Hepatocyte (in vitro differentiated cells): ENCODE measurements around the gene SST.

Source experiments
- EZH2phosphoT487 ChIP-seq: fragments of 200-600 bp; sonication (generic); IDR thresholded peaks from one replicate; pipeline ENCODE4 v1.6.1; 2018; ENCODE audit warnings: antibody characterized with exemption, mild to moderate bottlenecking, low read depth, moderate library complexity; ENCODE audit not compliant: unreplicated experiment, severe bottlenecking
- TF ChIP-seq, protein P1 (sequence below): fragments of 200-600 bp; sonication (generic); IDR thresholded peaks from 2 replicates; pipeline ENCODE4 v1.5.1; 2016; ENCODE audit warnings: antibody characterized with exemption, mild to moderate bottlenecking; ENCODE audit not compliant: poor library complexity

DNA sequence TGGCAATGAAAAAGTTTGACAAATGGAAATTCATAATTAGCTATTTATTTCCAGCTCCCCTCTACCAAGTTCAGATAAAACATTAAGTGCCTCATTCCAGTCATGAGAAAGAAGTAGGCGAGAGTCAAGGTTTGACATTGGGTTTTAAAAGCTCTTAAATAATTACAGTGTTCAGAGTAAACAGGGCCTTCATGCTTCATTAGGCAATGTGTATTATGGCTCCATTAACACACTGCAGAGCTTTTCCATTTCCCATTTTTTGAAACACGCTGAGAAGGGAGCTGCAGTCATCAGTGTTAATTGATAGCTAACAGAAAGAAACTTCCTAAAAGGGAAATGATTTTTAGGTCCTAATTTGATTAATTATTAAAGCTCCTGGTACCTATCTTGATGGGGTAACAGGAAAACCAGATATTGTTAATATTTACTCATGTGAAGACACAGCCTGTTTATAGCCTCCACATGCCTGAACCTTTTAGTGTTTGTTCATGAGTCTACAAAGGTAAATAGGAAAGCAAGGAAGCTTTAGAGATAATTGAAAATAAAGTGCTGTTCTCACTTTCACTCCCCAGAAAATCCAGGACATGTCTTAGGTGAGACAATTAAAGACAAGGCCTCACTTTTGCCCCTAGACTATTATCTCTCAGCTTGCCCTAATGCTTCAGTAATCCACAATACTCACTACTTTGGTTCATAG lies 28.7 kb downstream of the SST start:
- TF ChIP-seq, protein P1, sequence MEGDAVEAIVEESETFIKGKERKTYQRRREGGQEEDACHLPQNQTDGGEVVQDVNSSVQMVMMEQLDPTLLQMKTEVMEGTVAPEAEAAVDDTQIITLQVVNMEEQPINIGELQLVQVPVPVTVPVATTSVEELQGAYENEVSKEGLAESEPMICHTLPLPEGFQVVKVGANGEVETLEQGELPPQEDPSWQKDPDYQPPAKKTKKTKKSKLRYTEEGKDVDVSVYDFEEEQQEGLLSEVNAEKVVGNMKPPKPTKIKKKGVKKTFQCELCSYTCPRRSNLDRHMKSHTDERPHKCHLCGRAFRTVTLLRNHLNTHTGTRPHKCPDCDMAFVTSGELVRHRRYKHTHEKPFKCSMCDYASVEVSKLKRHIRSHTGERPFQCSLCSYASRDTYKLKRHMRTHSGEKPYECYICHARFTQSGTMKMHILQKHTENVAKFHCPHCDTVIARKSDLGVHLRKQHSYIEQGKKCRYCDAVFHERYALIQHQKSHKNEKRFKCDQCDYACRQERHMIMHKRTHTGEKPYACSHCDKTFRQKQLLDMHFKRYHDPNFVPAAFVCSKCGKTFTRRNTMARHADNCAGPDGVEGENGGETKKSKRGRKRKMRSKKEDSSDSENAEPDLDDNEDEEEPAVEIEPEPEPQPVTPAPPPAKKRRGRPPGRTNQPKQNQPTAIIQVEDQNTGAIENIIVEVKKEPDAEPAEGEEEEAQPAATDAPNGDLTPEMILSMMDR = no peak
- no peak for TF ChIP-seq EZH2phosphoT487
